Bronchial epithelial cell (primary cell): Measurements from ENCODE around the gene TMEM234. TPM values are rescaled to one million over a fixed set of nuclear protein-coding genes. Genes with fewer than 3 reads are reported as not detected.
A peak's percentile ranks its signal among the peaks of the same experiment; 100 is the strongest.

Experiments used
- DNase-seq: peaks from one replicate; pipeline ENCODE4 v3.0.0-alpha.2; 2010; ENCODE audit warnings: low read depth
- FAIRE-seq: peaks from 2 replicates; lab custom pipeline; 2011; peaks lifted over from hg19 to GRCh38; lab: Jason Lieb, UNC
- H3K27me3 ChIP-seq: 2 replicates; pipeline ENCODE4 v1.5.1; 2011; ENCODE audit warnings: low read length; ENCODE audit not compliant: control insufficient read depth, insufficient read depth
- H3K36me3 ChIP-seq: 2 replicates; pipeline ENCODE4 v1.5.1; 2011; ENCODE audit warnings: low read length; ENCODE audit not compliant: control insufficient read depth, insufficient read depth
- H3K4me3 ChIP-seq: 2 replicates; pipeline ENCODE4 v1.5.1; 2011; ENCODE audit warnings: mild to moderate bottlenecking, low read depth, low read length, control low read depth
- total RNA-seq: library from RNA; depleted of rRNA; stranded (reverse); fragments of >200 nt; gene quantifications from 2 replicates; pipeline ENCODE4 v1.2.1, GENCODE V29; 2014
- TF ChIP-seq, protein P1 (sequence below): IDR thresholded peaks from 2 replicates; pipeline ENCODE4 v1.5.1; 2011; ENCODE audit warnings: mild to moderate bottlenecking, moderate library complexity, low read length, control low read depth, inconsistent platforms; ENCODE audit not compliant: insufficient read depth, severe bottlenecking

TMEM234 gene
- total RNA-seq, 1 donor from 2014 or later: 9.0 TPM

DNA sequence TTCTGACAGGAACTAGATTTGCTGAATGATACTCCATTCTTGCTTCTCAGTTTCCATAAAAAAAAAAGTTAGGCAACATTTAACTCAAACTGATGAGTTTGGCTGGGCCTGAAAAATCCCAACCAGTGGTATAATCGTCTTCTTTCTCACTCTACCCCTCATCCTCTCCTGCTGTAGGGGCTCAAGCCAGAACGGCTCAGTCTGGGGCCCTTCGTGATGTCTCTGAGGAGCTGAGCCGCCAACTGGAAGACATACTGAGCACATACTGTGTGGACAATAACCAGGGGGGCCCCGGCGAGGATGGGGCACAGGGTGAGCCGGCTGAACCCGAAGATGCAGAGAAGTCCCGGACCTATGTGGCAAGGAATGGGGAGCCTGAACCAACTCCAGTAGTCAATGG, 41.1 kb downstream of the TMEM234 start:
- no peaks in the 10 kb centered on the region for H3K27me3 ChIP-seq
- DNase-seq (no peak), FAIRE-seq (no peak)
- TF ChIP-seq, protein P1, sequence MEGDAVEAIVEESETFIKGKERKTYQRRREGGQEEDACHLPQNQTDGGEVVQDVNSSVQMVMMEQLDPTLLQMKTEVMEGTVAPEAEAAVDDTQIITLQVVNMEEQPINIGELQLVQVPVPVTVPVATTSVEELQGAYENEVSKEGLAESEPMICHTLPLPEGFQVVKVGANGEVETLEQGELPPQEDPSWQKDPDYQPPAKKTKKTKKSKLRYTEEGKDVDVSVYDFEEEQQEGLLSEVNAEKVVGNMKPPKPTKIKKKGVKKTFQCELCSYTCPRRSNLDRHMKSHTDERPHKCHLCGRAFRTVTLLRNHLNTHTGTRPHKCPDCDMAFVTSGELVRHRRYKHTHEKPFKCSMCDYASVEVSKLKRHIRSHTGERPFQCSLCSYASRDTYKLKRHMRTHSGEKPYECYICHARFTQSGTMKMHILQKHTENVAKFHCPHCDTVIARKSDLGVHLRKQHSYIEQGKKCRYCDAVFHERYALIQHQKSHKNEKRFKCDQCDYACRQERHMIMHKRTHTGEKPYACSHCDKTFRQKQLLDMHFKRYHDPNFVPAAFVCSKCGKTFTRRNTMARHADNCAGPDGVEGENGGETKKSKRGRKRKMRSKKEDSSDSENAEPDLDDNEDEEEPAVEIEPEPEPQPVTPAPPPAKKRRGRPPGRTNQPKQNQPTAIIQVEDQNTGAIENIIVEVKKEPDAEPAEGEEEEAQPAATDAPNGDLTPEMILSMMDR: no peak
- H3K4me3 ChIP-seq: no peak overlapping the region
- peaks cover 17% of the 10 kb centered on the region for H3K36me3 ChIP-seq

DNA sequence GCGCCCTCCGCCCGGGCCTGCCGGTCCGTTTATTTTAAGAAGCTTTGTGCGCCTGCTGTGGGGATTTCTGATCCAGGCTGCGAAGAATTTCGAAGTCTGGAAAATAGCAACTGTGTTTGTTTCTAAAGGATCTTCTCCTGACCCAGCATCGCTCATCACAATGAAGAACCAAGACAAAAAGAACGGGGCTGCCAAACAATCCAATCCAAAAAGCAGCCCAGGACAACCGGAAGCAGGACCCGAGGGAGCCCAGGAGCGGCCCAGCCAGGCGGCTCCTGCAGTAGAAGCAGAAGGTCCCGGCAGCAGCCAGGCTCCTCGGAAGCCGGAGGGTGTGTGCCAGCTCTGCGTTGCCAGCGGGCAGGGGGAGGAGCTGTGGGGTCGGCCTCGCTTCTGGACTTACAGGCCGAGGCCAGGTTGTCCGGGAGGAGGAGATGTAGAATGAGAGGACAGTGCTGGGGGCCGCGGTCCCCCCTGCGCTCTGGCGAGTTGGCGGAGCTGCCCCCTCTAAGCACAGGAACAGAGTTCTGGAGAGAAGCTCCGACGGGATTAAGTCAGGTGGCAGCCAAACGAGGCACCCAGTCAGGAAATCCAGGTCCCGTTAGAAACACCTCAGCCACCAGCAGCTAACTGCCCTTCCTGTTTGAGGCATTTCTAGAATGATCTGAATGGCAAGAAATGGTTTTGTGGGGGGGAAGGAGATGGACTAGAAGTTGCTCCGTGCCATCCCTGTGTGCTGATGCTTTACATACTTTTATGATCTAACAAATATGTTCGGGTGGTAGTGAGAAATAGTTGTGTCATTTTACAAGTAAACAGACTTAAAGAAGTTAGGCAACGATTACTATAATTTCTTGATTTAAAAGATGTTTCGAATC, 41.7 kb downstream of the TMEM234 start:
- no peak for FAIRE-seq
- DNase-seq: peak; percentile 23

GRCh38 chr1:32179443-32180185, 42.5 kb downstream of the TMEM234 start, which contains the start of gene TXLNA:
TXLNA (plus strand) TSS chr1:32179675; CDS start chr1:32180346, 671 bp downstream.
- peak within 1 kb of the TSS; percentile 49 for H3K4me3 ChIP-seq
- TF ChIP-seq, protein P1: no peak
- FAIRE-seq (no peak), DNase-seq (peak; percentile 76)
- no peaks in the 10 kb centered on the region for H3K27me3 ChIP-seq
- H3K36me3 ChIP-seq: peaks cover 15% of the 10 kb centered on the region

More for the DNA sequence above, 41.7 kb downstream of the TMEM234 start:
- H3K27me3 ChIP-seq: no peaks in the 10 kb centered on the region
- H3K4me3 ChIP-seq: peak overlapping the region; percentile 49
- H3K36me3 ChIP-seq: peaks cover 16% of the 10 kb centered on the region
- TF ChIP-seq, protein P1: no peak

DNA sequence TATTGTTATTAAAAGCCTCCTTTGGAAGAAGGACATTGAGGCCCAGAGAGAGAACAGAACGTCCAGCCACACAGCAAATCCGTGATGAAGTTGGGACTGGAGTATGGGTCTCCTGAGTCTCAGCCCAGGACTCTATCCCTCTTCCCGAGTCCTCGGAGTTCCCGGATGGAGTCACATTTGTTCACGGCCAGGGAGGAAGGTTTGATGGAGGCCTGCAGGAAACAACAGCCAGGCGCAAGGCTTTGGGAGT, 43.0 kb downstream of the TMEM234 start:
- Histone ChIP-seq H3K36me3 (peaks cover 12% of the 10 kb centered on the region), H3K4me3 (peak overlapping the region; percentile 49), H3K27me3 (no peaks in the 10 kb centered on the region)
- DNase-seq (no peak), FAIRE-seq (no peak)
- TF ChIP-seq, protein P1: no peak

DNA sequence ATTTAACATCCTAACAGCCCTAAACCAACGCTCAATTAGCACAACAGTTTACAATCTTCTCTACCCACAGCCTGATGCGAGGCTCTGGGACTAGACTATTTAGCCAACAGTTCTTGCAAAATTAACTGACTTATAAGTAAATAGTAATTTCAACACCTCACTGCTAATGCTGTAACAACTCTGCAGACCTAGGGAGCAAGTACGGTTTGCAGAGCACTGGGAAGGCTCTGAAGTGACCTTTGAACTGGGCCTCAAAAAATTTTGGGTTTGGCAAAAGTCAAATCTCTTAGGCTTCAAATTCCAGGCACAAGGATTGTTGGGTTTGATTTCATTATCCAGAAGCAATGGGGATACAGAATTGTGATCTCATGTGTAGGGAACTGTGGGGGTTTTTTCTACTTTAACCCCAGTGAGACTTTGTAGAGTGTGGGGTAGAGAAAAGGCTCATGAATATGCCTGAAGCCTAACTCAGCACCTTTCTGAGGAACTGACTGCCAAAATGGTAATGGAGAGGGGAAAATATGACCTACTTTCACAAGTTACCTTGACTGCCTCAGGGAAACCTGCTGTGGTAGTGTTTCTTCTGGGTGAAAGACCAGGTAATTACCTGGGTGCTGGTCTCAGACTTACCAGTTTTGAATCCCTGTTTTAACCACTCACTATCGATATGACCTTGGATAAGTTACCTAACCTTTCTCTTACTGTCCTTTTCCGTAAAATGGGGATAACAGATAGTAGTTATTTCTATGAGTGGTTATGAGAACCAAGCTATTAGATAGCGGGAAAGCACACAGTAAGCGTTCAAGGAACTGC, 43.6 kb downstream of the TMEM234 start:
- peaks cover 14% of the 10 kb centered on the region for H3K36me3 ChIP-seq
- no peaks in the 10 kb centered on the region for H3K27me3 ChIP-seq
- DNase-seq: peak; percentile 6
- H3K4me3 ChIP-seq: no peak overlapping the region
- TF ChIP-seq, protein P1: no peak
- no peak for FAIRE-seq
